WTC11 (cell line): ENCODE results near the gene C19orf73. TPM values are rescaled to one million over a fixed set of nuclear protein-coding genes. Genes with fewer than 3 reads are reported as not detected.

Experiments used
- ATF1 ChIP-seq: sonication (generic); formaldehyde crosslinking; IDR thresholded peaks from 2 replicates; pipeline ENCODE4 v1.8.1; 2023; ENCODE audit warnings: mild to moderate bottlenecking, moderate library complexity, missing genetic modification reagents
- ATF6 ChIP-seq: sonication (generic); formaldehyde crosslinking; IDR thresholded peaks from 2 replicates; pipeline ENCODE4 v1.8.1; 2023; ENCODE audit warnings: mild to moderate bottlenecking, missing genetic modification reagents
- CDX4 ChIP-seq: fragments of 250-450 bp; sonication (Bioruptor Pico); IDR thresholded peaks from 2 replicates; pipeline ENCODE4 v1.9.0; 2021; ENCODE audit warnings: moderate library complexity, mild to moderate bottlenecking, inconsistent platforms, borderline replicate concordance
- CREB1 ChIP-seq: sonication (generic); formaldehyde crosslinking; IDR thresholded peaks from 2 replicates; pipeline ENCODE4 v1.8.0; 2023; ENCODE audit warnings: mild to moderate bottlenecking, missing genetic modification reagents
- ESRRA ChIP-seq: sonication (generic); formaldehyde crosslinking; IDR thresholded peaks from 2 replicates; pipeline ENCODE4 v1.8.1; 2022; ENCODE audit warnings: mild to moderate bottlenecking, missing genetic modification reagents, borderline replicate concordance
- IRF1 ChIP-seq: sonication (generic); formaldehyde crosslinking; IDR thresholded peaks from 2 replicates; pipeline ENCODE4 v1.8.0; 2023; ENCODE audit warnings: missing genetic modification reagents
- IRF2 ChIP-seq: sonication (generic); formaldehyde crosslinking; IDR thresholded peaks from 2 replicates; pipeline ENCODE4 v1.8.0; 2022; ENCODE audit warnings: low read depth, missing genetic modification reagents, borderline replicate concordance
- JUN ChIP-seq: sonication (generic); formaldehyde crosslinking; IDR thresholded peaks from 2 replicates; pipeline ENCODE4 v1.8.0; 2023; ENCODE audit warnings: mild to moderate bottlenecking, missing genetic modification reagents
- MLX ChIP-seq: sonication (generic); formaldehyde crosslinking; IDR thresholded peaks from 2 replicates; pipeline ENCODE4 v1.8.1; 2023; ENCODE audit warnings: mild to moderate bottlenecking, missing genetic modification reagents, moderate library complexity
- MXD4 ChIP-seq: fragments of 250-450 bp; sonication (Bioruptor Pico); IDR thresholded peaks from 2 replicates; pipeline ENCODE4 v1.8.0; 2021; ENCODE audit warnings: mild to moderate bottlenecking, moderate library complexity, borderline replicate concordance
- MYBL2 ChIP-seq: sonication (generic); formaldehyde crosslinking; IDR thresholded peaks from 2 replicates; pipeline ENCODE4 v1.8.1; 2023; ENCODE audit warnings: mild to moderate bottlenecking, moderate library complexity, missing genetic modification reagents
- NR2C2 ChIP-seq: sonication (generic); formaldehyde crosslinking; IDR thresholded peaks from 2 replicates; pipeline ENCODE4 v1.8.0; 2022; ENCODE audit warnings: mild to moderate bottlenecking, missing genetic modification reagents
- NR3C1 ChIP-seq: sonication (generic); formaldehyde crosslinking; conservative IDR thresholded peaks from 2 replicates; pipeline ENCODE4 v1.8.1; 2023; ENCODE audit warnings: low read depth, mild to moderate bottlenecking, missing genetic modification reagents
- PRRX2 ChIP-seq: fragments of 250-450 bp; sonication (Bioruptor Pico); IDR thresholded peaks from 2 replicates; pipeline ENCODE4 v1.8.0; 2021; ENCODE audit warnings: mild to moderate bottlenecking
- SP1 ChIP-seq: sonication (generic); formaldehyde crosslinking; conservative IDR thresholded peaks from 2 replicates; pipeline ENCODE4 v1.8.1; 2022; ENCODE audit warnings: missing genetic modification reagents
- TCF7 ChIP-seq: sonication (generic); formaldehyde crosslinking; IDR thresholded peaks from 2 replicates; pipeline ENCODE4 v1.8.0; 2022; ENCODE audit warnings: mild to moderate bottlenecking, low read depth, missing genetic modification reagents, moderate library complexity
- TEAD1 ChIP-seq: sonication (generic); formaldehyde crosslinking; IDR thresholded peaks from 2 replicates; pipeline ENCODE4 v1.8.0; 2022; ENCODE audit warnings: mild to moderate bottlenecking, missing genetic modification reagents
- TEAD4 ChIP-seq: sonication (generic); formaldehyde crosslinking; IDR thresholded peaks from 2 replicates; pipeline ENCODE4 v1.8.0; 2022; ENCODE audit warnings: mild to moderate bottlenecking, missing genetic modification reagents
- ZNF138 ChIP-seq: sonication (generic); formaldehyde crosslinking; conservative IDR thresholded peaks from 2 replicates; pipeline ENCODE4 v1.8.1; 2022; ENCODE audit warnings: mild to moderate bottlenecking, moderate library complexity, missing genetic modification reagents
- ZNF232 ChIP-seq: sonication (generic); formaldehyde crosslinking; IDR thresholded peaks from 2 replicates; pipeline ENCODE4 v1.8.0; 2022; ENCODE audit warnings: mild to moderate bottlenecking, missing genetic modification reagents
- ZNF281 ChIP-seq: sonication (generic); formaldehyde crosslinking; IDR thresholded peaks from 2 replicates; pipeline ENCODE4 v1.8.0; 2023; ENCODE audit warnings: mild to moderate bottlenecking, missing genetic modification reagents
- ZNF317 ChIP-seq: sonication (generic); formaldehyde crosslinking; IDR thresholded peaks from 2 replicates; pipeline ENCODE4 v1.8.1; 2023; ENCODE audit warnings: low read depth, mild to moderate bottlenecking, moderate library complexity, missing genetic modification reagents, borderline replicate concordance
- ZNF396 ChIP-seq: fragments of 250-450 bp; sonication (Bioruptor Pico); IDR thresholded peaks from 2 replicates; pipeline ENCODE4 v1.8.0; 2021; ENCODE audit warnings: mild to moderate bottlenecking, moderate library complexity, borderline replicate concordance
- ZNF423 ChIP-seq: fragments of 250-450 bp; sonication (Bioruptor Pico); IDR thresholded peaks from 2 replicates; pipeline ENCODE4 v2.1.2; 2022; ENCODE audit warnings: mild to moderate bottlenecking, moderate library complexity
- ZNF512 ChIP-seq: sonication (generic); formaldehyde crosslinking; IDR thresholded peaks from 2 replicates; pipeline ENCODE4 v1.8.1; 2022; ENCODE audit warnings: missing genetic modification reagents, borderline replicate concordance
- ZNF532 ChIP-seq: fragments of 250-450 bp; sonication (Bioruptor Pico); IDR thresholded peaks from 2 replicates; pipeline ENCODE4 v1.9.0; 2021; ENCODE audit warnings: mild to moderate bottlenecking, borderline replicate concordance
- ZNF671 ChIP-seq: fragments of 250-450 bp; sonication (Bioruptor Pico); IDR thresholded peaks from 2 replicates; pipeline ENCODE4 v1.8.0; 2021; ENCODE audit warnings: mild to moderate bottlenecking
- total RNA-seq: library from RNA; stranded (reverse); gene quantifications from 3 replicates; pipeline ENCODE4 v1.2.3, GENCODE V29; 2021

Gene C19orf73
- total RNA-seq, 1 experiment from 2014 or later = 3.2 TPM

- TF ChIP-seq ZNF281 (CRISPR knock-in tag) (peak; percentile 81; the same call in 1 of the 2 replicates), CREB1 (CRISPR knock-in tag) (0 out of 2 replicates have a peak, but pooled peaks have one; percentile 33), ATF6 (CRISPR knock-in tag) (no peak), ATF1 (CRISPR knock-in tag) (no peak; the same call in 1 of the 2 replicates), TEAD1 (CRISPR knock-in tag) (peak; percentile 97), ZNF532 (CRISPR knock-in tag) (no peak), ESRRA (CRISPR knock-in tag) (peak; percentile 93; the same call in 1 of the 2 replicates), JUN (CRISPR knock-in tag) (peak; percentile 98), NR3C1 (CRISPR knock-in tag) (peak; percentile 85; the same call in 1 of the 2 replicates), IRF1 (CRISPR knock-in tag) (peak; percentile 93), CDX4 (CRISPR knock-in tag) (no peak), ZNF317 (CRISPR knock-in tag) (0 out of 2 replicates have a peak, but pooled peaks have one; percentile 9), TCF7 (CRISPR knock-in tag) (peak; percentile 91), ZNF138 (CRISPR knock-in tag) (no peak), NR2C2 (CRISPR knock-in tag) (peak; percentile 69; the same call in 1 of the 2 replicates), SP1 (peak; percentile 80), ZNF232 (CRISPR knock-in tag) (peak; percentile 79; the same call in 1 of the 2 replicates), MLX (CRISPR knock-in tag) (no peak), MYBL2 (CRISPR knock-in tag) (peak; percentile 91), ZNF396 (no peak), IRF2 (no peak), MXD4 (CRISPR knock-in tag) (no peak), ZNF512 (CRISPR knock-in tag) (no peak), ZNF671 (CRISPR knock-in tag) (no peak), PRRX2 (no peak), ZNF423 (CRISPR knock-in tag) (no peak), TEAD4 (CRISPR knock-in tag) (peak; percentile 74)
Observed at GRCh38 chr19:49071860-49072547, 46.9 kb downstream of the C19orf73 start (continued).
